IPS-18a (cell line): ENCODE data around the gene ADGRF4.
A peak's percentile ranks its signal among the peaks of the same experiment; 100 is the strongest.

ENCODE experiments used
- H3K27ac ChIP-seq: one replicate; pipeline ENCODE4 v1.5.1; 2013; ENCODE audit warnings: low read length
- H3K27me3 ChIP-seq: one replicate; pipeline ENCODE4 v1.6.1; 2013; ENCODE audit warnings: mild to moderate bottlenecking, low read length; ENCODE audit not compliant: control insufficient read depth, insufficient read depth
- H3K36me3 ChIP-seq: one replicate; pipeline ENCODE4 v1.6.1; 2013; ENCODE audit warnings: low read depth, low read length; ENCODE audit not compliant: control insufficient read depth
- H3K4me1 ChIP-seq: one replicate; pipeline ENCODE4 v1.6.1; 2013; ENCODE audit warnings: low read depth, low read length; ENCODE audit not compliant: control insufficient read depth
- H3K4me3 ChIP-seq: one replicate; pipeline ENCODE4 v1.5.1; 2013; ENCODE audit warnings: low read length
- H3K9ac ChIP-seq: one replicate; pipeline ENCODE4 v1.6.1; 2013; ENCODE audit warnings: mild to moderate bottlenecking, low read length, moderate library complexity
- H3K9me3 ChIP-seq: one replicate; pipeline ENCODE4 v1.6.1; 2013; ENCODE audit warnings: low read depth, low read length; ENCODE audit not compliant: control insufficient read depth

The ADGRF4 gene

GRCh38 chr6:47716207-47716606 lies 17.8 kb downstream of the ADGRF4 start:
- H3K4me1 ChIP-seq: no peaks in the 10 kb centered on the region
- no peak overlapping the region for H3K4me3 ChIP-seq
- H3K36me3 ChIP-seq: no peaks in the 10 kb centered on the region
- H3K27me3 ChIP-seq: no peaks in the 10 kb centered on the region
- H3K9ac ChIP-seq: no peak overlapping the region
- H3K9me3 ChIP-seq: no peaks in the 10 kb centered on the region
- no peak overlapping the region for H3K27ac ChIP-seq

- Histone ChIP-seq H3K36me3 (no peaks in the 10 kb centered on the region), H3K27ac (no peak overlapping the region), H3K4me1 (no peaks in the 10 kb centered on the region)
Measured at GRCh38 chr6:47718571-47718970, 20.2 kb downstream of the ADGRF4 start.

GRCh38 chr6:47721189-47721588 lies 22.8 kb downstream of the ADGRF4 start:
- no peaks in the 10 kb centered on the region for H3K9me3 ChIP-seq
- no peaks in the 10 kb centered on the region for H3K4me1 ChIP-seq
- H3K4me3 ChIP-seq: no peak overlapping the region
- H3K27ac ChIP-seq: no peak overlapping the region
- H3K27me3 ChIP-seq: no peaks in the 10 kb centered on the region
- H3K9ac ChIP-seq: no peak overlapping the region
- no peaks in the 10 kb centered on the region for H3K36me3 ChIP-seq

More at GRCh38 chr6:47718571-47718970, 20.2 kb downstream of the ADGRF4 start:
- Histone ChIP-seq H3K9me3 (no peaks in the 10 kb centered on the region), H3K9ac (no peak overlapping the region), H3K27me3 (no peaks in the 10 kb centered on the region), H3K4me3 (no peak overlapping the region)

- H3K36me3 ChIP-seq: no peaks in the 10 kb centered on the region
- no peak overlapping the region for H3K27ac ChIP-seq
- no peaks in the 10 kb centered on the region for H3K9me3 ChIP-seq
- no peaks in the 10 kb centered on the region for H3K27me3 ChIP-seq
- H3K4me3 ChIP-seq: no peak overlapping the region
- no peaks in the 10 kb centered on the region for H3K4me1 ChIP-seq
- no peak overlapping the region for H3K9ac ChIP-seq
Measured at GRCh38 chr6:47722194-47722593, 23.8 kb downstream of the ADGRF4 start.

- no peak overlapping the region for H3K4me3 ChIP-seq
- no peaks in the 10 kb centered on the region for H3K4me1 ChIP-seq
- no peaks in the 10 kb centered on the region for H3K9me3 ChIP-seq
- no peak overlapping the region for H3K9ac ChIP-seq
- H3K27ac ChIP-seq: no peak overlapping the region
- H3K27me3 ChIP-seq: no peaks in the 10 kb centered on the region
- no peaks in the 10 kb centered on the region for H3K36me3 ChIP-seq
Measured at GRCh38 chr6:47724300-47724699, 25.9 kb downstream of the ADGRF4 start.

- Histone ChIP-seq H3K9me3 (no peaks in the 10 kb centered on the region), H3K4me1 (no peaks in the 10 kb centered on the region), H3K36me3 (no peaks in the 10 kb centered on the region), H3K27ac (no peak overlapping the region), H3K4me3 (no peak overlapping the region), H3K27me3 (no peaks in the 10 kb centered on the region), H3K9ac (no peak overlapping the region)
Measured at GRCh38 chr6:47727391-47727790, 29.0 kb downstream of the ADGRF4 start.

- Histone ChIP-seq H3K27ac (no peak overlapping the region), H3K4me1 (peaks cover 7% of the 10 kb centered on the region), H3K4me3 (no peak overlapping the region)
Measured at GRCh38 chr6:47729019-47729418, 30.6 kb downstream of the ADGRF4 start.

GRCh38 chr6:47729457-47729856 lies 31.1 kb downstream of the ADGRF4 start:
- H3K27me3 ChIP-seq: no peaks in the 10 kb centered on the region
- no peak overlapping the region for H3K27ac ChIP-seq

More at GRCh38 chr6:47729019-47729418, 30.6 kb downstream of the ADGRF4 start:
- no peaks in the 10 kb centered on the region for H3K9me3 ChIP-seq
- no peak overlapping the region for H3K9ac ChIP-seq
- no peaks in the 10 kb centered on the region for H3K36me3 ChIP-seq
- no peaks in the 10 kb centered on the region for H3K27me3 ChIP-seq

GRCh38 chr6:47733879-47734558 lies 35.6 kb downstream of the ADGRF4 start:
- H3K9ac ChIP-seq: no peak overlapping the region
- H3K9me3 ChIP-seq: no peaks in the 10 kb centered on the region
- H3K36me3 ChIP-seq: no peaks in the 10 kb centered on the region
- no peak overlapping the region for H3K4me3 ChIP-seq
- H3K27me3 ChIP-seq: no peaks in the 10 kb centered on the region
- peaks cover 32% of the 10 kb centered on the region for H3K4me1 ChIP-seq
- no peak overlapping the region for H3K27ac ChIP-seq

More at GRCh38 chr6:47729457-47729856, 31.1 kb downstream of the ADGRF4 start:
- no peak overlapping the region for H3K9ac ChIP-seq
- peaks cover 11% of the 10 kb centered on the region for H3K4me1 ChIP-seq
- H3K9me3 ChIP-seq: no peaks in the 10 kb centered on the region
- H3K36me3 ChIP-seq: no peaks in the 10 kb centered on the region
- no peak overlapping the region for H3K4me3 ChIP-seq

- Histone ChIP-seq H3K9ac (no peak overlapping the region), H3K36me3 (no peaks in the 10 kb centered on the region), H3K9me3 (no peaks in the 10 kb centered on the region), H3K27ac (no peak overlapping the region), H3K4me3 (peak overlapping the region; percentile 25), H3K27me3 (no peaks in the 10 kb centered on the region), H3K4me1 (peaks cover 32% of the 10 kb centered on the region)
Measured at GRCh38 chr6:47734831-47735481, 36.6 kb downstream of the ADGRF4 start.

- no peak overlapping the region for H3K9ac ChIP-seq
- H3K9me3 ChIP-seq: no peaks in the 10 kb centered on the region
- no peak overlapping the region for H3K27ac ChIP-seq
- no peaks in the 10 kb centered on the region for H3K27me3 ChIP-seq
- no peak overlapping the region for H3K4me3 ChIP-seq
- peaks cover 37% of the 10 kb centered on the region for H3K4me1 ChIP-seq
- no peaks in the 10 kb centered on the region for H3K36me3 ChIP-seq
Measured at GRCh38 chr6:47736083-47736700, 37.8 kb downstream of the ADGRF4 start.
